Neural progenitor cell (in vitro differentiated cells): ENCODE measurements around the gene SHISA5. TPM values are rescaled to one million over a fixed set of nuclear protein-coding genes. Genes with fewer than 3 reads are reported as not detected.

Experiments
- DNase-seq: peaks from one replicate; pipeline ENCODE4 v3.0.0-alpha.2; 2016; ENCODE audit warnings: low spot score
- H2AFZ ChIP-seq: fragments of 200-600 bp; sonication (generic); replicated peaks from 2 replicates; pipeline ENCODE4 v1.6.1; 2016; ENCODE audit warnings: antibody characterized with exemption
- H3F3A ChIP-seq: fragments of 200-600 bp; sonication (generic); 2 replicates; pipeline ENCODE4 v1.6.1; 2016; ENCODE audit warnings: antibody characterized with exemption, low read depth
- H3K27ac ChIP-seq: fragments of 200-600 bp; sonication (generic); 2 replicates; pipeline ENCODE4 v1.5.1; 2016; ENCODE audit warnings: mild to moderate bottlenecking
- H3K27me3 ChIP-seq: fragments of 200-600 bp; sonication (generic); 2 replicates; pipeline ENCODE4 v1.6.1; 2016; ENCODE audit warnings: mild to moderate bottlenecking, moderate library complexity
- H3K36me3 ChIP-seq: fragments of 200-600 bp; sonication (generic); 2 replicates; pipeline ENCODE4 v1.5.1; 2016
- H3K4me1 ChIP-seq: fragments of 200-600 bp; sonication (generic); 2 replicates; pipeline ENCODE4 v1.6.1; 2016; ENCODE audit warnings: mixed run types
- H3K4me2 ChIP-seq: fragments of 200-600 bp; sonication (generic); 2 replicates; pipeline ENCODE4 v1.6.1; 2016
- H3K4me3 ChIP-seq: fragments of 200-600 bp; sonication (generic); 2 replicates; pipeline ENCODE4 v1.5.1; 2016
- H3K79me2 ChIP-seq: fragments of 200-600 bp; sonication (generic); 2 replicates; pipeline ENCODE4 v1.6.1; 2016; ENCODE audit warnings: low read depth
- H3K9ac ChIP-seq: fragments of 200-600 bp; sonication (generic); 2 replicates; pipeline ENCODE4 v1.6.1; 2016
- H3K9me3 ChIP-seq: fragments of 200-600 bp; sonication (generic); 2 replicates; pipeline ENCODE4 v1.5.1; 2016; ENCODE audit warnings: low read depth
- H4K20me1 ChIP-seq: fragments of 200-600 bp; sonication (generic); 2 replicates; pipeline ENCODE4 v1.6.1; 2016; ENCODE audit warnings: low read depth
- H3K27ac Mint-ChIP-seq: 3 replicates; pipeline ENCODE4 v1.8.0; 2021; ENCODE audit warnings: mixed read lengths
- H3K27me3 Mint-ChIP-seq: 2 replicates; pipeline ENCODE4 v1.8.0; 2022; ENCODE audit warnings: low read depth, mild to moderate bottlenecking, inconsistent platforms, moderate library complexity, mixed read lengths; ENCODE audit not compliant: insufficient read depth
- H3K36me3 Mint-ChIP-seq: 3 replicates; pipeline ENCODE4 v1.8.0; 2021; ENCODE audit warnings: mixed read lengths
- H3K4me1 Mint-ChIP-seq: 3 replicates; pipeline ENCODE4 v1.8.0; 2021; ENCODE audit warnings: mixed read lengths
- H3K4me3 Mint-ChIP-seq: 3 replicates; pipeline ENCODE4 v1.8.0; 2021; ENCODE audit warnings: mild to moderate bottlenecking, moderate library complexity, mixed read lengths
- H3K9me3 Mint-ChIP-seq: 3 replicates; pipeline ENCODE4 v1.8.0; 2020; ENCODE audit warnings: mixed read lengths
- EZH2 ChIP-seq: fragments of 200-600 bp; sonication (generic); IDR thresholded peaks from 2 replicates; pipeline ENCODE4 v1.6.1; 2017; ENCODE audit warnings: antibody characterized with exemption, mild to moderate bottlenecking, moderate library complexity
- EZH2phosphoT487 ChIP-seq: fragments of 200-600 bp; sonication (generic); IDR thresholded peaks from 2 replicates; pipeline ENCODE4 v1.6.1; 2017; ENCODE audit warnings: antibody characterized with exemption
- total RNA-seq: library from RNA; depleted of rRNA; stranded (reverse); fragments of >200 nt; gene quantifications from 2 replicates; pipeline ENCODE4 v1.2.3, GENCODE V29; 2015; ENCODE audit warnings: low replicate concordance
- TF ChIP-seq, protein P1 (sequence below): fragments of 200-600 bp; sonication (generic); IDR thresholded peaks from 2 replicates; pipeline ENCODE4 v1.5.1; 2017; ENCODE audit warnings: antibody characterized with exemption, mild to moderate bottlenecking

SHISA5 gene
- total RNA-seq, 1 donor from 2014 or later = 54.8 TPM

DNA sequence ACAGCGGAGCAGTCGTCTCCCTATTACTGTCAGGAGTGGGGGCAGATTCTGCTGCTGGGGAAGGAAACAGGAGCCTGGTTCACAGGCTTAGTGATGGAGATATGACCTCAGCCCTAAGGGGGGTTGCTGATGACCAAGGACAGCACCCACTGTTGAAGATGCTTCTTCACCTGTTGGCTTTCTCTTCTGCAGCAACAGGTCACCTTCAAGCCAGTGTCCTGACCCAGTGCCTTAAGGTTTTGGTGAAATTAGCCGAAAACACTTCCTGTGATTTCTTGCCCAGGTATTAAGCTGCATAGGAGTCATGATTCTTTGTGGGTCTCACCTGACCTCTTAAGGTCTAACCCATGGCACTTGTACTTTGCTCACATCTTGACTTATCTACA lies 43.5 kb downstream of the SHISA5 start:
- no peaks in the 10 kb centered on the region for H3K36me3 ChIP-seq
- H4K20me1 ChIP-seq = no peaks in the 10 kb centered on the region
- no peak overlapping the region for H3K4me3 ChIP-seq
- H3K27ac ChIP-seq = no peak overlapping the region
- no peak overlapping the region for H3K9ac ChIP-seq
- Mint-ChIP-seq H3K4me1 (peaks cover 5% of the 10 kb centered on the region), H3K36me3 (peaks cover 2% of the 10 kb centered on the region), H3K4me3 (no peak overlapping the region), H3K27me3 (peaks cover 7% of the 10 kb centered on the region), H3K9me3 (no peaks in the 10 kb centered on the region), H3K27ac (no peak overlapping the region)
- H3K9me3 ChIP-seq = no peaks in the 10 kb centered on the region
- H3K27me3 ChIP-seq = no peaks in the 10 kb centered on the region
- no peaks in the 10 kb centered on the region for H3K4me1 ChIP-seq
- H3F3A ChIP-seq = peaks cover 8% of the 10 kb centered on the region
- H3K79me2 ChIP-seq = no peaks in the 10 kb centered on the region
- H2AFZ ChIP-seq = no peak overlapping the region
- H3K4me2 ChIP-seq = no peak overlapping the region
- TF ChIP-seq EZH2phosphoT487 (no peak), EZH2 (no peak)
- TF ChIP-seq, protein P1, sequence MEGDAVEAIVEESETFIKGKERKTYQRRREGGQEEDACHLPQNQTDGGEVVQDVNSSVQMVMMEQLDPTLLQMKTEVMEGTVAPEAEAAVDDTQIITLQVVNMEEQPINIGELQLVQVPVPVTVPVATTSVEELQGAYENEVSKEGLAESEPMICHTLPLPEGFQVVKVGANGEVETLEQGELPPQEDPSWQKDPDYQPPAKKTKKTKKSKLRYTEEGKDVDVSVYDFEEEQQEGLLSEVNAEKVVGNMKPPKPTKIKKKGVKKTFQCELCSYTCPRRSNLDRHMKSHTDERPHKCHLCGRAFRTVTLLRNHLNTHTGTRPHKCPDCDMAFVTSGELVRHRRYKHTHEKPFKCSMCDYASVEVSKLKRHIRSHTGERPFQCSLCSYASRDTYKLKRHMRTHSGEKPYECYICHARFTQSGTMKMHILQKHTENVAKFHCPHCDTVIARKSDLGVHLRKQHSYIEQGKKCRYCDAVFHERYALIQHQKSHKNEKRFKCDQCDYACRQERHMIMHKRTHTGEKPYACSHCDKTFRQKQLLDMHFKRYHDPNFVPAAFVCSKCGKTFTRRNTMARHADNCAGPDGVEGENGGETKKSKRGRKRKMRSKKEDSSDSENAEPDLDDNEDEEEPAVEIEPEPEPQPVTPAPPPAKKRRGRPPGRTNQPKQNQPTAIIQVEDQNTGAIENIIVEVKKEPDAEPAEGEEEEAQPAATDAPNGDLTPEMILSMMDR = no peak
- DNase-seq = no peak

DNA sequence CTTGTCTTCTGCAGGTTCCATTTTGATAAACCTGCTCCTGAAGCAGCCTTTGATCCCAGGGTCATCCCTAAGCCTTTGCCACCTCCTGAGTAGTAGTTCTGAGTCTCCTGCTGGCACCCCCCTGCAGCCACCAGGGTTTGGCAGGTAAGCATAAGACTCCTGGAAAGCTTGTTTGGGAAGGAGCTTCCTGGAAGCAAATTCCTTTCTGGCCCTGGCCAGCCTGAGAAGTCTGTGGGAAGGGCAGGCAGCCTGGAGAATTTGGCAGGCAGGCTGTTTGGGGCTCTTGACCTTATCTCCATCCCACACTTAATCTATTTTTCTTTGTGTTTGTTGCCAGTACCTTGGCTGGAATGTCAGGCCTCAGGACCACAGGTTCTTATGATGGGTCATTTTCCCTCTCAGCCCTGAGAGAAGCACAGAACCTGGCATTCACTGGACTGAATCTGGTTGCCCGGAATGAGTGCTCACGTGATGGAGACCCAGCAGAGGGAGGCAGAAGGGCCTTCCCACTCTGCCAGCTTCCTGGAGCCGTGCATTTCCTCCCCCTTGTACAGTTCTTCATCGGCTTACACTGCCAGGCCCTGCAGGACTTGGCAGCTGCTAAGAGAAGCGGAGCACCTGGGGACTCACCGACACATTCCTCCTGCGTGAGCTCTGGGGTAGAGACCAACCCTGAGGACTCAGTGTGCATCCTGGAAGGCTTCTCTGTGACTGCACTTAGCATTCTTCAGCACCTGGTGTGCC lies 44.0 kb downstream of the SHISA5 start:
- H3K9me3 Mint-ChIP-seq = no peaks in the 10 kb centered on the region
- Histone ChIP-seq H3K9ac (no peak overlapping the region), H3K27me3 (no peaks in the 10 kb centered on the region), H3K4me3 (no peak overlapping the region), H2AFZ (no peak overlapping the region), H4K20me1 (no peaks in the 10 kb centered on the region), H3K4me2 (no peak overlapping the region), H3K36me3 (no peaks in the 10 kb centered on the region), H3K27ac (no peak overlapping the region), H3F3A (peaks cover 4% of the 10 kb centered on the region), H3K79me2 (no peaks in the 10 kb centered on the region), H3K9me3 (no peaks in the 10 kb centered on the region), H3K4me1 (no peaks in the 10 kb centered on the region)
- no peak overlapping the region for H3K27ac Mint-ChIP-seq
- H3K4me1 Mint-ChIP-seq = no peaks in the 10 kb centered on the region
- peaks cover 5% of the 10 kb centered on the region for H3K36me3 Mint-ChIP-seq
- no peak overlapping the region for H3K4me3 Mint-ChIP-seq
- TF ChIP-seq, protein P1 = no peak
- TF ChIP-seq EZH2phosphoT487 (no peak), EZH2 (no peak)
- DNase-seq = no peak
- peaks cover 5% of the 10 kb centered on the region for H3K27me3 Mint-ChIP-seq

DNA sequence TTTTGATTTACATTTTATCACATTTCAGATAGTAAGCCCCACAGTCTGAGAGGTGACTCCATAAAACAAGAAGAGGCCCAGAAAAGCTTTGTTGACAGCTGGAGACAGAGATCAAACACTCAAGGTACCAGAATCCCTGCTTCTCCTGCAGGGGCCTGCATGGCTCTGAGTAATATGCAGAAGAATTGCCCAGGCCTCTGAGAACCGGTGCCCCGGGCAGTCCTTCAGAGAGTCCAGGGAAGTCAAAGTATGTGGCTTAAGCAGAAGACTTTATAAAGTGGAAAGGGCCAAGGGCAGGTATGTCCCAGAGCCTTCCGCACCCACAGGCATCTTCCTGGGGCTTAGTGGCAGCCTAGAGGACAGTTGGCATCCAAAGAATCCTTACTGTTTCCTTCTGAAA lies 44.6 kb downstream of the SHISA5 start:
- no peak overlapping the region for H2AFZ ChIP-seq
- H3K9me3 ChIP-seq = no peaks in the 10 kb centered on the region
- no peaks in the 10 kb centered on the region for H3K4me1 ChIP-seq
- no peak overlapping the region for H3K27ac ChIP-seq
- no peaks in the 10 kb centered on the region for H3K9me3 Mint-ChIP-seq
- no peak for DNase-seq
- no peaks in the 10 kb centered on the region for H3F3A ChIP-seq
- H3K4me3 Mint-ChIP-seq = no peak overlapping the region
- peaks cover 8% of the 10 kb centered on the region for H3K36me3 Mint-ChIP-seq
- H3K27me3 ChIP-seq = no peaks in the 10 kb centered on the region
- no peak overlapping the region for H3K9ac ChIP-seq
- peaks cover 1% of the 10 kb centered on the region for H3K36me3 ChIP-seq
- H3K4me2 ChIP-seq = no peak overlapping the region
- no peaks in the 10 kb centered on the region for H4K20me1 ChIP-seq
- H3K4me1 Mint-ChIP-seq = no peaks in the 10 kb centered on the region
- H3K79me2 ChIP-seq = no peaks in the 10 kb centered on the region
- peaks cover 5% of the 10 kb centered on the region for H3K27me3 Mint-ChIP-seq
- TF ChIP-seq, protein P1 = no peak
- TF ChIP-seq EZH2phosphoT487 (no peak), EZH2 (no peak)
- no peak overlapping the region for H3K4me3 ChIP-seq
- H3K27ac Mint-ChIP-seq = no peak overlapping the region
